Liver (tissue), 9 donors: ENCODE results near the gene UBE2L3. TPM values are rescaled to one million over a fixed set of nuclear protein-coding genes. Genes with fewer than 3 reads are reported as not detected.
"Not testable (repeated sequence)": the region's sequence is repeated elsewhere in the genome, so short reads cannot be mapped to it uniquely, and the experiment has no call there.

Source experiments
- DNase-seq: peaks from one replicate; pipeline ENCODE4 v3.0.0-alpha.2; 2017; ENCODE audit warnings: low spot score
- H3K27ac ChIP-seq, 2 donors: one replicate each; pipeline ENCODE4 v1.7.0; 2013; ENCODE audit warnings: inconsistent platforms in 2 of 2, low read length in 2 of 2, control low read depth in 1 of 2, low read depth in 1 of 2, mild to moderate bottlenecking in 1 of 2
- H3K27me3 ChIP-seq, 4 donors: one replicate each; pipeline versions ENCODE4 v1.6.1 to v1.7.0; 2013; ENCODE audit warnings: low read length in 3 of 4, inconsistent platforms in 1 of 4, mild to moderate bottlenecking in 1 of 4, moderate library complexity in 1 of 4; ENCODE audit not compliant: control insufficient read depth in 4 of 4, insufficient read depth in 4 of 4
- H3K36me3 ChIP-seq, 4 donors: one replicate each; pipeline versions ENCODE4 v1.6.1 to v1.7.0; 2013; ENCODE audit warnings: low read length in 3 of 4, mild to moderate bottlenecking in 3 of 4, low read depth in 1 of 4, moderate library complexity in 1 of 4; ENCODE audit not compliant: control insufficient read depth in 4 of 4, insufficient read depth in 3 of 4
- H3K4me1 ChIP-seq, 4 donors: one replicate each; pipeline versions ENCODE4 v1.6.1 to v1.7.0; 2013; ENCODE audit warnings: low read length in 3 of 4, mild to moderate bottlenecking in 3 of 4, moderate library complexity in 1 of 4; ENCODE audit not compliant: control insufficient read depth in 4 of 4, insufficient read depth in 4 of 4
- H3K4me3 ChIP-seq, 3 donors: one replicate each; pipeline versions ENCODE4 v1.6.1 to v1.7.0; 2013; ENCODE audit warnings: low read length in 3 of 3, control low read depth in 1 of 3, low read depth in 1 of 3, mild to moderate bottlenecking in 1 of 3
- H3K9ac ChIP-seq, 2 donors: one replicate each; pipeline ENCODE4 v1.7.0; 2013; ENCODE audit warnings: low read length in 2 of 2, mild to moderate bottlenecking in 2 of 2, moderate library complexity in 2 of 2, control low read depth in 1 of 2, low read depth in 1 of 2
- H3K9me3 ChIP-seq, 4 donors: one replicate each; pipeline versions ENCODE4 v1.6.1 to v1.7.0; 2013; ENCODE audit warnings: low read length in 3 of 4; ENCODE audit not compliant: control insufficient read depth in 4 of 4
- FOXA1 ChIP-seq: IDR thresholded peaks from 2 replicates; pipeline ENCODE4 v1.6.1; 2016; ENCODE audit warnings: antibody characterized with exemption
- GABPA ChIP-seq, 2 donors: IDR thresholded peaks in 1 of 2; conservative IDR thresholded peaks in 1 of 2; 2 replicates each; pipeline ENCODE4 v1.6.1; 2016; ENCODE audit warnings: antibody characterized with exemption in 2 of 2, mild to moderate bottlenecking in 1 of 2, moderate library complexity in 1 of 2
- HNF4A ChIP-seq, 2 donors: conservative IDR thresholded peaks; 2 replicates each; pipeline ENCODE4 v1.6.1; 2016; ENCODE audit warnings: antibody characterized with exemption in 2 of 2, mild to moderate bottlenecking in 2 of 2
- HNF4G ChIP-seq: IDR thresholded peaks from 2 replicates; pipeline ENCODE4 v1.6.1; 2016; ENCODE audit warnings: antibody characterized with exemption
- JUND ChIP-seq, 2 donors: IDR thresholded peaks; 2 replicates each; pipeline ENCODE4 v1.6.1; 2016; ENCODE audit warnings: antibody characterized with exemption in 2 of 2
- MAX ChIP-seq: IDR thresholded peaks from 2 replicates; pipeline ENCODE4 v1.6.1; 2016; ENCODE audit warnings: antibody characterized with exemption
- NR2F2 ChIP-seq: IDR thresholded peaks from 2 replicates; pipeline ENCODE4 v1.6.1; 2016; ENCODE audit warnings: antibody characterized with exemption
- REST ChIP-seq: IDR thresholded peaks from 2 replicates; pipeline ENCODE4 v1.6.1; 2016; ENCODE audit warnings: antibody characterized with exemption, mild to moderate bottlenecking
- RXRA ChIP-seq, 2 donors: IDR thresholded peaks; 2 replicates each; pipeline ENCODE4 v1.6.1; 2017 to 2018; ENCODE audit warnings: antibody characterized with exemption in 2 of 2, mild to moderate bottlenecking in 1 of 2
- SP1 ChIP-seq: IDR thresholded peaks from 2 replicates; pipeline ENCODE4 v1.6.1; 2018; ENCODE audit warnings: antibody characterized with exemption, mild to moderate bottlenecking
- whole genome bisulfite sequencing: extraction: QIAGEN DNeasy Blood & Tissue Kit; methylation state at CpG from one replicate; pipeline ENCODE4 v1.1.7; 2013; 5-methylcytosine and 5-hydroxymethylcytosine counted together
- polyA plus RNA-seq, 2 donors: library from polyadenylated mRNA; stranded (reverse) in 1 of 2; unstranded in 1 of 2; fragments of 200-250 nt in 1 of 2; fragments of >200 nt in 1 of 2; fragmentation: Nextera tagmentation in 1 of 2; extraction: Ambion mirVana in 1 of 2; gene quantifications; one replicate each; pipeline versions ENCODE4 v1.2.1 to v1.2.3, GENCODE V29; 2013 to 2015
- total RNA-seq, 2 donors: library from RNA; depleted of rRNA; stranded (reverse); fragments of >200 nt; gene quantifications; one replicate each; pipeline ENCODE4 v1.2.3, GENCODE V29; 2014
- TF ChIP-seq, protein P1 (sequence below): fragments of 150-350 bp; IDR thresholded peaks from 2 replicates; pipeline ENCODE4 v1.5.1; 2017; ENCODE audit warnings: improper control_type of control experiment, low read depth, low read length; ENCODE audit not compliant: missing input control
- donor health status: healthy.
- donor health status: healthy.
- donor health status: healthy.
- donor health status: healthy.
- donor health status: healthy.

The UBE2L3 gene
- total and polyA plus RNA-seq, 4 donors = 14.3 to 33.4 (median 19.8) TPM

DNA sequence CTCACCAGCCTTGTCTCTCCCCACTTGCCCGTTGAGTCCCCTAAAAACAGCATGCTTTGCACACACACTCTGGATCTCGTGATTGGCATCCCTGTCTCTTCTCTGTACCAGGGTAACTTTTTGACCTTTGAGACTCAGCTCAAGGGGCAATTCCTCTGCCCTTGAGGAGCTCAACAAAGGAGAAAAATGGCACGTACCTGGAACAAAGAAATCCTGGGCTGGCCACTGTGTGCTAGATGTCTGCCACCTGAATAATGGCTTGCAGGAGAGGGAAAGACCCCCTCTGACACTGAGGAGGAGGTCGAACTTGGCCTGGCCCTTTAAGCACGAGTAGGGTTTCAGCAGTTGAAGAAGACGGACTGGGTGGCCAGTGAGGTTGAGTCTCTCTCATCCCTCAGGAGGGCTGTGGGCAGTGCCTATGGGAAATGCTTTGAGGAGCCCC lies 5.8 kb downstream of the UBE2L3 start:
- no peak for DNase-seq
- TF ChIP-seq MAX (no peak), REST (no peak), HNF4A (conservative IDR thresholded peaks at IDR 0.05) (peak; percentile 61 to 75), RXRA (IDR thresholded peaks at IDR 0.05) (peak in 1 of 2 donors; percentile 23)
- H3K27ac ChIP-seq = no peak overlapping the region
- no peaks in the 10 kb centered on the region for H3K27me3 ChIP-seq
- H3K4me1 ChIP-seq = peaks cover 13 to 62% (median 53%) of the 10 kb centered on the region in 4 donors
- no peaks in the 10 kb centered on the region for H3K36me3 ChIP-seq
- H3K9me3 ChIP-seq = no peaks in the 10 kb centered on the region
- H3K9ac ChIP-seq = no peak overlapping the region
- 57% methylated on average over 6 of the region's 6 CpGs for WGBS
- no peak overlapping the region for H3K4me3 ChIP-seq

DNA sequence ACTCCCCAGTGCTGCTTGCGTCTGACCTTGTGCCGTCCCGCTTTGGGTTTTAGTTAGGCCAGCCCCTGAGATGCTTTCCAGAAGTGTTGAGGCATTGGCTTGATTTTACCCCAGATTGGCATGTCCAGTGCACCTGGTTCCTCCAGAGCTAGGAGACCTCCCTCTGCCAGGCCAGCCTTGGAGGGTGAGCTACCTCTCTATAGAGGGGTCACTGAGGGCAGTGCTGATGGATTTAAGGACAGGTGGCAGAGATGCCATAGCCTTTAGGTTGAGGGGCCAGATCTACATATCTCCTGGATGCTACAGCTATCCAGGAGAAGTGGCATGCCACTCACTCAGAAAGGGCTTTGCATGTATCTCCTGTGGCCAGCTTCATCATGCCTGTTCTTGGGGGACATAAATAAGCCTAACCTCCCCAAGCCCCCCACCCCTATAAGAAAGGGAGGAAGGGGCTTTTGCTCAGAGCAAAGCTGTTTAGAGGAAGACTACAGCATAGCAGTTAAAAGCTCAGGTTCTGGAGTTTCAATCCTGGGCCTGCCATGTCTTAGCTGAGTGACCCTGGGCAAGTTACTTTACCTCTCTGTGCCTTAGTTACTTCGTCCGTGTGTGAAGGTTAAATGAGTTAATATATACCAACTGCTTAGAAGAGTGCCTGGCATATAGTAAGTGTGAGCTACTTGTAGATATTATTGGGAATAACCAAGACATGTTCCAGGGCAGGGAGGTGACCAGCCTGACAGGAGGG lies 6.4 kb downstream of the UBE2L3 start:
- Histone ChIP-seq H3K4me3 (no peak overlapping the region), H3K27ac (no peak overlapping the region), H3K4me1 (peaks cover 18 to 61% (median 50%) of the 10 kb centered on the region in 4 donors), H3K9ac (no peak overlapping the region), H3K9me3 (no peaks in the 10 kb centered on the region), H3K36me3 (no peaks in the 10 kb centered on the region), H3K27me3 (no peaks in the 10 kb centered on the region)
- TF ChIP-seq JUND (IDR thresholded peaks at IDR 0.05) (no peak), GABPA (IDR thresholded peaks at IDR 0.05 in 1 of 2, conservative IDR thresholded peaks at IDR 0.05 in 1 of 2) (no peak), HNF4G (no peak), RXRA (IDR thresholded peaks at IDR 0.05) (no peak), SP1 (no peak), FOXA1 (no peak)
- no peak for DNase-seq
- 70% methylated on average over 5 of the region's 5 CpGs for WGBS

- 50% methylated on average over 6 of the region's 6 CpGs for WGBS
- H3K4me3 ChIP-seq = no peak overlapping the region
Observed at GRCh38 chr22:21579474-21579851, 11.9 kb downstream of the UBE2L3 start.

GRCh38 chr22:21580623-21581007 lies 13.1 kb downstream of the UBE2L3 start:
- not testable (repeated sequence) for H3K36me3 ChIP-seq, H3K9me3 ChIP-seq, H3K27me3 ChIP-seq, H3K9ac ChIP-seq, DNase-seq, H3K27ac ChIP-seq, H3K4me3 ChIP-seq
- peaks cover 6 to 35% (median 22%) of the 10 kb centered on the region in 4 donors for H3K4me1 ChIP-seq
- WGBS = 94% methylated on average over 9 of the region's 9 CpGs

More at GRCh38 chr22:21579474-21579851, 11.9 kb downstream of the UBE2L3 start:
- Histone ChIP-seq H3K27ac (peak overlapping the region; percentile 39 to 62), H3K36me3 (no peaks in the 10 kb centered on the region), H3K9ac (no peak overlapping the region), H3K9me3 (no peaks in the 10 kb centered on the region), H3K4me1 (peaks cover 6 to 35% (median 23%) of the 10 kb centered on the region in 4 donors), H3K27me3 (no peaks in the 10 kb centered on the region)
- DNase-seq = no peak
- TF ChIP-seq NR2F2 (no peak), RXRA (IDR thresholded peaks at IDR 0.05) (no peak)
- TF ChIP-seq, protein P1, sequence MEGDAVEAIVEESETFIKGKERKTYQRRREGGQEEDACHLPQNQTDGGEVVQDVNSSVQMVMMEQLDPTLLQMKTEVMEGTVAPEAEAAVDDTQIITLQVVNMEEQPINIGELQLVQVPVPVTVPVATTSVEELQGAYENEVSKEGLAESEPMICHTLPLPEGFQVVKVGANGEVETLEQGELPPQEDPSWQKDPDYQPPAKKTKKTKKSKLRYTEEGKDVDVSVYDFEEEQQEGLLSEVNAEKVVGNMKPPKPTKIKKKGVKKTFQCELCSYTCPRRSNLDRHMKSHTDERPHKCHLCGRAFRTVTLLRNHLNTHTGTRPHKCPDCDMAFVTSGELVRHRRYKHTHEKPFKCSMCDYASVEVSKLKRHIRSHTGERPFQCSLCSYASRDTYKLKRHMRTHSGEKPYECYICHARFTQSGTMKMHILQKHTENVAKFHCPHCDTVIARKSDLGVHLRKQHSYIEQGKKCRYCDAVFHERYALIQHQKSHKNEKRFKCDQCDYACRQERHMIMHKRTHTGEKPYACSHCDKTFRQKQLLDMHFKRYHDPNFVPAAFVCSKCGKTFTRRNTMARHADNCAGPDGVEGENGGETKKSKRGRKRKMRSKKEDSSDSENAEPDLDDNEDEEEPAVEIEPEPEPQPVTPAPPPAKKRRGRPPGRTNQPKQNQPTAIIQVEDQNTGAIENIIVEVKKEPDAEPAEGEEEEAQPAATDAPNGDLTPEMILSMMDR = no peak

DNA sequence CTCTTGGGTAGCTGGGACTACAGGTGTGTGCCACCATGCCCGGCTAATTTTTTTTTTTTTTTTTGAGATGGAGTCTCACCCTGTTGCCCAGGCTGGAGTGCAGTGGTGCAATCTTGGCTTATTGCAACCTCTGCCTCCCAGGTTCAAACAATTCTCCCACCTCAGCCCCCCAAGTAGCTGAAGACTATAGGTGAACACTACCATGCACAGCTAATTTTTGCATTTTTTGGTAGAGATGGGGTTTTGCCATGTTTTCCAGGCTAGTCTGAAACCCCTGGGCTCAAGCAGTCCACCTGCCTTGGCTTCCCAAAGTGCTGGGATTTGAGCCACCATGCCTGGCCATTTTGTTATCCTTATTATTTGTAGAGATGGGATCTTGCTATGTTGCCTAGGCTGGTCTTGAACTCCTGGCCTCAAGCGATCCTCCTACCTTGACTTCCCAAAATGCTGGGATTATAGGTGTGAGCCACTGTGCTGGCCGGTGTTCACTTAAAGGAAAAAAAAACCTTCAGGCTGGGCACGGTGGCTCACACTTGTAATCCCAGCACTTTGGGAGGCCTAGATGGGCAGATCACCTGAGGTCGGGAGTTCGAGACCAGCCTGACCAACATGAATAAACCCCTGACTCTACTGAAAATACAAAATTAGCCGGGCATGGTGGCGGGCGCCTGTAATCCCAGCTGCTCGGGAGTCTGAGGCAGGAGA lies 13.6 kb downstream of the UBE2L3 start:
- not testable (repeated sequence) for DNase-seq, H3K9me3 ChIP-seq, H3K27ac ChIP-seq, H3K4me3 ChIP-seq, H3K36me3 ChIP-seq, H3K9ac ChIP-seq, H3K27me3 ChIP-seq
- WGBS = 95% methylated on average over 10 of the region's 10 CpGs
- peaks cover 6 to 35% (median 22%) of the 10 kb centered on the region in 4 donors for H3K4me1 ChIP-seq
